CD14-positive monocyte (primary cell): Measurements from ENCODE around the gene MTMR1. TPM values are rescaled to one million over a fixed set of nuclear protein-coding genes. Genes with fewer than 3 reads are reported as not detected.
A peak's percentile ranks its signal among the peaks of the same experiment; 100 is the strongest.

ENCODE experiments used
- DNase-seq, 3 donors: peaks; one replicate each; pipeline ENCODE4 v3.0.0-alpha.2; 2011 to 2022
- H2AFZ ChIP-seq: 2 replicates; pipeline ENCODE4 v1.6.0; 2012; ENCODE audit warnings: mild to moderate bottlenecking, low read depth, low read length, inconsistent platforms; ENCODE audit not compliant: insufficient read depth, poor library complexity, severe bottlenecking
- H3K27ac ChIP-seq, 2 donors: 1 replicate in 1 of 2; 2 replicates in 1 of 2; pipeline ENCODE4 v1.5.1; 2012 to 2013; ENCODE audit warnings: low read length in 2 of 2, control low read depth in 1 of 2, inconsistent platforms in 1 of 2, low read depth in 1 of 2, mild to moderate bottlenecking in 1 of 2
- H3K27me3 ChIP-seq, 2 donors: one replicate each; pipeline versions ENCODE4 v1.6.0 to v1.6.1; 2011 to 2013; ENCODE audit warnings: low read length in 2 of 2; ENCODE audit not compliant: control insufficient read depth in 2 of 2, insufficient read depth in 2 of 2
- H3K36me3 ChIP-seq, 2 donors: replicated peaks in 1 of 2; 1 replicate in 1 of 2; 2 replicates in 1 of 2; pipeline versions ENCODE4 v1.5.1 to v1.6.1; 2012 to 2013; ENCODE audit warnings: low read length in 2 of 2, control low read depth in 1 of 2, inconsistent platforms in 1 of 2, mild to moderate bottlenecking in 1 of 2; ENCODE audit not compliant: insufficient read depth in 2 of 2, control insufficient read depth in 1 of 2
- H3K4me1 ChIP-seq, 2 donors: 1 replicate in 1 of 2; 2 replicates in 1 of 2; pipeline versions ENCODE4 v1.5.1 to v1.6.1; 2012 to 2013; ENCODE audit warnings: low read length in 2 of 2, control low read depth in 1 of 2, inconsistent platforms in 1 of 2, mild to moderate bottlenecking in 1 of 2, moderate library complexity in 1 of 2; ENCODE audit not compliant: insufficient read depth in 2 of 2, control insufficient read depth in 1 of 2
- H3K4me2 ChIP-seq: replicated peaks from 2 replicates; pipeline ENCODE3; 2012; ENCODE audit warnings: low read length, moderate library complexity, mild to moderate bottlenecking; ENCODE audit not compliant: poor library complexity, severe bottlenecking; ENCODE audit errors: extremely low read depth
- H3K4me3 ChIP-seq, 3 experiments: fragments of 200-600 bp in 1 of 3; sonication (generic) in 1 of 3; replicated peaks in 1 of 3; 1 replicate in 2 of 3; 2 replicates in 1 of 3; pipeline ENCODE4 v1.5.1; 2011 to 2013; ENCODE audit warnings: low read length in 3 of 3, mild to moderate bottlenecking in 3 of 3, control low read depth in 2 of 3, low read depth in 2 of 3, inconsistent platforms in 1 of 3, moderate library complexity in 1 of 3
- H3K79me2 ChIP-seq: 2 replicates; pipeline ENCODE4 v1.6.0; 2012; ENCODE audit warnings: mild to moderate bottlenecking, control low read depth, inconsistent platforms, low read length, moderate library complexity; ENCODE audit not compliant: insufficient read depth
- H3K9ac ChIP-seq: 2 replicates; pipeline ENCODE4 v1.6.0; 2017; ENCODE audit warnings: low read length, mild to moderate bottlenecking; ENCODE audit not compliant: insufficient read depth, poor library complexity, severe bottlenecking
- H3K9me3 ChIP-seq, 2 donors: replicated peaks in 1 of 2; 1 replicate in 1 of 2; 2 replicates in 1 of 2; pipeline versions ENCODE4 v1.5.1 to v1.6.1; 2012 to 2013; ENCODE audit warnings: low read length in 2 of 2, control low read depth in 1 of 2; ENCODE audit not compliant: control insufficient read depth in 1 of 2, insufficient read depth in 1 of 2
- H4K20me1 ChIP-seq: 2 replicates; pipeline ENCODE4 v1.6.0; 2012; ENCODE audit warnings: mild to moderate bottlenecking, low read length, control low read depth, moderate library complexity; ENCODE audit not compliant: insufficient read depth
- H3K27ac Mint-ChIP-seq, 7 donors: one replicate each; pipeline ENCODE4 v1.8.0; 2020; ENCODE audit warnings: mild to moderate bottlenecking in 7 of 7, mixed read lengths in 7 of 7, moderate library complexity in 6 of 7, inconsistent platforms in 2 of 7
- H3K27me3 Mint-ChIP-seq, 3 donors: one replicate each; pipeline ENCODE4 v1.8.0; 2021 to 2022; ENCODE audit warnings: low read depth in 3 of 3, mild to moderate bottlenecking in 3 of 3, mixed read lengths in 3 of 3, moderate library complexity in 3 of 3, inconsistent platforms in 1 of 3
- H3K36me3 Mint-ChIP-seq, 2 donors: one replicate each; pipeline ENCODE4 v1.8.0; 2020; ENCODE audit warnings: mixed read lengths in 2 of 2, inconsistent platforms in 1 of 2, mild to moderate bottlenecking in 1 of 2
- H3K4me1 Mint-ChIP-seq: one replicate; pipeline ENCODE4 v1.8.0; 2020; ENCODE audit warnings: mild to moderate bottlenecking, mixed read lengths
- H3K4me3 Mint-ChIP-seq, 2 donors: one replicate each; pipeline ENCODE4 v1.8.0; 2020; ENCODE audit warnings: mild to moderate bottlenecking in 2 of 2, mixed read lengths in 2 of 2, moderate library complexity in 1 of 2
- H3K9me3 Mint-ChIP-seq, 7 donors: one replicate each; pipeline ENCODE4 v1.8.0; 2020 to 2022; ENCODE audit warnings: mixed read lengths in 7 of 7, mild to moderate bottlenecking in 6 of 7, moderate library complexity in 6 of 7, inconsistent platforms in 2 of 7
- WGBS: methylation state at CpG from one replicate; pipeline ENCODE4 v1.1.5; 2013; ENCODE audit warnings: missing lambda C conversion rate; ENCODE audit not compliant: insufficient coverage; 5-methylcytosine and 5-hydroxymethylcytosine counted together
- intact Hi-C, 2 donors: fragments of 100-400 bp; cut with micrococcal nuclease; formaldehyde crosslinking; loops; one replicate each; pipeline versions ENCODE4 v1.15.0 to v1.15.1; 2023
- polyA plus RNA-seq, 3 donors: library from polyadenylated mRNA; depleted of rRNA in 1 of 3; unstranded in 2 of 3; stranded (reverse) in 1 of 3; fragments of 300-500 nt in 2 of 3; fragments of >200 nt in 1 of 3; fragmentation: Illumina TruSeq in 2 of 3; gene quantifications; 1 replicate in 2 of 3; 2 replicates in 1 of 3; pipeline ENCODE4 v1.2.3, GENCODE V29; 2012 to 2021
- TF ChIP-seq, protein P1 (sequence below): fragments of 200-600 bp; IDR thresholded peaks from one replicate; pipeline ENCODE4 v1.8.0; 2022; ENCODE audit warnings: antibody characterized with exemption, mild to moderate bottlenecking

Gene MTMR1
- polyA plus RNA-seq, 3 donors = 5.8 to 16.6 (median 6.1) TPM

DNA sequence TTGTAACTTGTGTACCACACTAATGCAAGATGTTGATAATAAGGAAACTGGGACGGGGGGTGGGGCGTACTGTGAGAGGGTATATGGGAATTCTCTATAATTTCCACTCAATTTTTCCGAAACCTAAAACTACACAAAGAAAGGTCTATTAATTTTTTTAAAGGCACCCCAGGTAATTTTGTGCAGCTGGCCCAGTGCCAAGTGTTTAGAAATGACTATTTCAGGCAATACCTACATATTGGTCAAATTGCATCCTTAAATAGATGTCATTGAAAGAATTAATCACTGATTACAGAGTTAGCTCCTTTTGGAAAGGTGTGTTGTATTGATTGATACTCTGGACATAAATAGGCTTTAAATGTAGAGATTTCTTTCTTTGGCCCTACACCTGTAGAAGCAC lies 10.1 kb upstream of the MTMR1 start:
- H3K9me3 Mint-ChIP-seq = no peaks in the 10 kb centered on the region
- TF ChIP-seq, protein P1, sequence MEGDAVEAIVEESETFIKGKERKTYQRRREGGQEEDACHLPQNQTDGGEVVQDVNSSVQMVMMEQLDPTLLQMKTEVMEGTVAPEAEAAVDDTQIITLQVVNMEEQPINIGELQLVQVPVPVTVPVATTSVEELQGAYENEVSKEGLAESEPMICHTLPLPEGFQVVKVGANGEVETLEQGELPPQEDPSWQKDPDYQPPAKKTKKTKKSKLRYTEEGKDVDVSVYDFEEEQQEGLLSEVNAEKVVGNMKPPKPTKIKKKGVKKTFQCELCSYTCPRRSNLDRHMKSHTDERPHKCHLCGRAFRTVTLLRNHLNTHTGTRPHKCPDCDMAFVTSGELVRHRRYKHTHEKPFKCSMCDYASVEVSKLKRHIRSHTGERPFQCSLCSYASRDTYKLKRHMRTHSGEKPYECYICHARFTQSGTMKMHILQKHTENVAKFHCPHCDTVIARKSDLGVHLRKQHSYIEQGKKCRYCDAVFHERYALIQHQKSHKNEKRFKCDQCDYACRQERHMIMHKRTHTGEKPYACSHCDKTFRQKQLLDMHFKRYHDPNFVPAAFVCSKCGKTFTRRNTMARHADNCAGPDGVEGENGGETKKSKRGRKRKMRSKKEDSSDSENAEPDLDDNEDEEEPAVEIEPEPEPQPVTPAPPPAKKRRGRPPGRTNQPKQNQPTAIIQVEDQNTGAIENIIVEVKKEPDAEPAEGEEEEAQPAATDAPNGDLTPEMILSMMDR = no peak
- H3K9me3 ChIP-seq = no peaks in the 10 kb centered on the region
- peaks cover 14% of the 10 kb centered on the region for H3K4me1 Mint-ChIP-seq
- H3K27ac ChIP-seq = no peak overlapping the region
- H3K36me3 ChIP-seq = no peaks in the 10 kb centered on the region
- H3K79me2 ChIP-seq = no peaks in the 10 kb centered on the region
- no peak overlapping the region for H3K27ac Mint-ChIP-seq
- H3K9ac ChIP-seq = no peak overlapping the region
- H2AFZ ChIP-seq = no peak overlapping the region
- H3K4me3 Mint-ChIP-seq = no peak overlapping the region
- DNase-seq = no peak
- intact Hi-C loops = loop anchor here in 1 of 2 donors (2.0 kb wide), 1 partner anchor 34 kb away; no protein-coding TSS in a partner anchor
- peaks cover 8 to 11% of the 10 kb centered on the region in 2 donors for H3K4me1 ChIP-seq
- H3K36me3 Mint-ChIP-seq = no peaks in the 10 kb centered on the region
- no peaks in the 10 kb centered on the region for H3K27me3 ChIP-seq
- H3K27me3 Mint-ChIP-seq = peaks cover 1 to 11% (median 4%) of the 10 kb centered on the region in 3 donors
- no peak overlapping the region for H3K4me2 ChIP-seq
- H3K4me3 ChIP-seq = no peak overlapping the region
- WGBS = no CpG with 5 or more reads among the region's 3 CpGs
- no peaks in the 10 kb centered on the region for H4K20me1 ChIP-seq

DNA sequence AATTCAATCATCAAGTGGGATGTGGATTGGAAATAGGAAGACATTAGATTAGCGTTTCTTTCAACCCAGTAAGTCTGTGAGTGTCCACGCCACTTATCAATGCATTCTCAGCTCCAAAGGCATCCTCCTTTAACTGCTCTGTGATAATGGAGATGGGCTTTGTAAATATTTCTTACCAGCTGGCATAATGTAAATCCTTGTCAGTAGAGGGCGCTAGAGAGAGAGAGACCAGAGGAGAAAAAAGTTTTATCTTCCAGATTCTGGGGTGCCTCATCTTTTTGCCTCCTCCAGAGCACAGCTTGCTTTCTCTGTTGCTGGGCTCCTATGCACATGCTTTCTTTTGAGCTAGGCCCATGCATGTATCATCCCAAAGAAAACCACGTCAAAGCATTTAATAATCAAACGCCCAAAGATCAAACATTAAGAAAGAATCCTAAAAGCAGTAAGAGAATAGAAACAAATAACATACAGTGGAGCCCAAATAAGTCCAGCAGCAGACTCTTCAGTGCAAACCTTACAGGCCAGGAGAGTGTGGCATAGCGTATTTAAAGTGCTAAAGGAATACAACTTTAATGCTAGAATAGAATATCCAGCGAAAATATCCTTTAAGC lies 9.6 kb upstream of the MTMR1 start:
- Mint-ChIP-seq H3K27me3 (peaks cover 0 to 7% (median 4%) of the 10 kb centered on the region in 3 donors), H3K4me3 (no peak overlapping the region), H3K4me1 (peaks cover 16% of the 10 kb centered on the region), H3K36me3 (no peaks in the 10 kb centered on the region), H3K27ac (no peak overlapping the region), H3K9me3 (no peaks in the 10 kb centered on the region)
- Histone ChIP-seq H4K20me1 (no peaks in the 10 kb centered on the region), H3K27ac (no peak overlapping the region), H3K4me3 (no peak overlapping the region), H3K4me1 (peaks cover 8 to 11% of the 10 kb centered on the region in 2 donors), H3K36me3 (no peaks in the 10 kb centered on the region), H3K4me2 (no peak overlapping the region), H3K9me3 (no peaks in the 10 kb centered on the region), H3K9ac (no peak overlapping the region), H3K27me3 (no peaks in the 10 kb centered on the region), H3K79me2 (no peaks in the 10 kb centered on the region), H2AFZ (no peak overlapping the region)
- DNase-seq = peak; percentile 21 to 43 (median 33)
- intact Hi-C loops = loop anchor here (2.0 kb wide), 2 partner anchors 31 to 33 kb away; no protein-coding TSS in a partner anchor
- WGBS = no CpG with 5 or more reads among the region's 7 CpGs
- TF ChIP-seq, protein P1 = peak; percentile 67
